Parathyroid adenoma (tissue), 2 donors: ENCODE measurements around the gene WDR70.
"Not testable (repeated sequence)": the region's sequence is repeated elsewhere in the genome, so short reads cannot be mapped to it uniquely, and the experiment has no call there.

Source experiments
- H2AFZ ChIP-seq: fragments of 300-600 bp; sonication (generic); one replicate; pipeline ENCODE4 v1.7.0; 2017; ENCODE audit warnings: antibody characterized with exemption, mild to moderate bottlenecking
- H3K27ac ChIP-seq: fragments of 300-600 bp; sonication (generic); one replicate; pipeline ENCODE4 v1.7.0; 2017
- H3K27me3 ChIP-seq: fragments of 300-600 bp; sonication (generic); one replicate; pipeline ENCODE4 v1.7.0; 2017; ENCODE audit warnings: low read length; ENCODE audit not compliant: control insufficient read depth, insufficient read depth
- H3K36me3 ChIP-seq: fragments of 300-600 bp; sonication (generic); one replicate; pipeline ENCODE4 v1.7.0; 2017; ENCODE audit warnings: low read length; ENCODE audit not compliant: control insufficient read depth, insufficient read depth
- H3K4me1 ChIP-seq: fragments of 300-600 bp; sonication (generic); one replicate; pipeline ENCODE4 v1.7.0; 2017; ENCODE audit warnings: control low read depth
- H3K4me2 ChIP-seq: fragments of 300-600 bp; sonication (generic); one replicate; pipeline ENCODE4 v1.7.0; 2017; ENCODE audit warnings: low read length
- H3K4me3 ChIP-seq: fragments of 300-600 bp; sonication (generic); one replicate; pipeline ENCODE4 v1.7.0; 2017; ENCODE audit warnings: low read depth, low read length
- H3K79me2 ChIP-seq: fragments of 300-600 bp; sonication (generic); one replicate; pipeline ENCODE4 v1.7.0; 2017; ENCODE audit warnings: control low read depth
- H3K9ac ChIP-seq: fragments of 300-600 bp; sonication (generic); one replicate; pipeline ENCODE4 v1.7.0; 2017; ENCODE audit warnings: mild to moderate bottlenecking
- H3K9me3 ChIP-seq: fragments of 300-600 bp; sonication (generic); one replicate; pipeline ENCODE4 v1.7.0; 2017; ENCODE audit warnings: low read length; ENCODE audit not compliant: control insufficient read depth
- CTCF ChIP-seq: fragments of 300-600 bp; sonication (generic); IDR thresholded peaks from one replicate; pipeline ENCODE4 v1.7.0; 2017; ENCODE audit warnings: antibody characterized with exemption, mild to moderate bottlenecking
- donor health status: primary hyperparathyroidism.

WDR70 gene

GRCh38 chr5:37379100-37379628, at the start of gene WDR70:
WDR70 (plus strand) TSS chr5:37379318; CDS start chr5:37379368, 50 bp downstream.
- H3K4me2 ChIP-seq = peak within 1 kb of the TSS; percentile 63
- not testable (repeated sequence) for H3K9ac ChIP-seq, H3K4me1 ChIP-seq, H3K27ac ChIP-seq, H3K36me3 ChIP-seq, H3K27me3 ChIP-seq, H3K79me2 ChIP-seq, H3K9me3 ChIP-seq
- H3K4me3 ChIP-seq = peak within 1 kb of the TSS; percentile 76
- TF ChIP-seq CTCF = peak; percentile 34
- H2AFZ ChIP-seq = peak within 1 kb of the TSS; percentile 85

- H3K79me2 ChIP-seq, H2AFZ ChIP-seq, H3K27me3 ChIP-seq, H3K36me3 ChIP-seq, H3K4me2 ChIP-seq, H3K4me1 ChIP-seq, H3K9me3 ChIP-seq, H3K4me3 ChIP-seq, H3K9ac ChIP-seq, H3K27ac ChIP-seq: not testable (repeated sequence)
Measured at GRCh38 chr5:37334754-37335153, 44.4 kb upstream of the WDR70 start.

GRCh38 chr5:37342741-37343140, 36.4 kb upstream of the WDR70 start:
- H3K4me2 ChIP-seq, H3K36me3 ChIP-seq, H3K4me3 ChIP-seq, H3K4me1 ChIP-seq, H2AFZ ChIP-seq, H3K27me3 ChIP-seq, H3K79me2 ChIP-seq, H3K9ac ChIP-seq, H3K9me3 ChIP-seq, H3K27ac ChIP-seq: not testable (repeated sequence)

- no peak overlapping the region for H3K4me3 ChIP-seq
Measured at GRCh38 chr5:37355161-37355560, 24.0 kb upstream of the WDR70 start.

GRCh38 chr5:37370550-37370863, 8.6 kb upstream of the WDR70 start:
- Histone ChIP-seq H3K9me3 (no peaks in the 10 kb centered on the region), H3K79me2 (peaks cover 35% of the 10 kb centered on the region), H3K4me2 (peak overlapping the region; percentile 89), H3K27ac (peak overlapping the region; percentile 66), H3K9ac (no peak overlapping the region), H3K27me3 (no peaks in the 10 kb centered on the region), H3K4me3 (peak overlapping the region; percentile 72), H3K4me1 (peaks cover 5% of the 10 kb centered on the region), H3K36me3 (no peaks in the 10 kb centered on the region), H2AFZ (peak overlapping the region; percentile 85)
- TF ChIP-seq CTCF = no peak

More at GRCh38 chr5:37355161-37355560, 24.0 kb upstream of the WDR70 start:
- Histone ChIP-seq H3K4me2 (no peak overlapping the region), H3K79me2 (peaks cover 5% of the 10 kb centered on the region), H3K4me1 (no peaks in the 10 kb centered on the region), H3K9me3 (no peaks in the 10 kb centered on the region), H3K27ac (no peak overlapping the region), H3K9ac (no peak overlapping the region), H3K36me3 (no peaks in the 10 kb centered on the region), H3K27me3 (no peaks in the 10 kb centered on the region), H2AFZ (no peak overlapping the region)
- TF ChIP-seq CTCF = no peak
